GM21786 (cell line): ENCODE measurements around the gene PRODH2.

Experiments
- ATAC-seq: cut with Tn5 transposase; IDR thresholded peaks from one replicate; pipeline ENCODE4 v1.9.1; 2021; ENCODE audit not compliant: unreplicated experiment

Gene PRODH2

GRCh38 chr19:35812220-35813042 lies at the start of gene PRODH2:
PRODH2 (minus strand) TSS chr19:35812845; CDS start chr19:35812805, 40 bp downstream.
- ATAC-seq = no peak

DNA sequence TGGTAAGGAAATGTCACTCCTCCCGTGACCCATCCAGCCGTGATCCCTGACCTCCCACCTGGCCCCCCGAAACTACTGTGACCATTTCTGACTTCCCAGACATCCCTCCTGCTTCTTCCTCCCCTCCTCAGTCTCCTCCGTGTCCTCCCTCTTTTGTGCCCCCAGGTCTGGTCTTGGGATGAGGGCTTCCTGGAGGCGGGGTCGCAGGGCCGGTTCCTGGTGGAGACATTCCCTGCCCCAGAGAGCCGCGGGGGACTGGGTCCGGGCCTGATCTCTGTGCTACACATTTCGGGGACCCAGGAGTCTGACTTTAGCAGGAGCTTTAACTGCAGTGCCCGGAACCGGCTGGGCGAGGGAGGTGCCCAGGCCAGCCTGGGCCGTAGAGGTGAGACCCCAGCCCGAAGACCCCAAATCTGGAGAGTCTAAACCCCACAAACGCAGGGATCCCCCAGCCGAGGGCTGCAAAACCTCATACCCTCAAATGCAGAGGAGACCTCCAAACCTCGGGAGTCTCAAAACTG lies 49.1 kb upstream of the PRODH2 start:
- no peak for ATAC-seq

GRCh38 chr19:35860818-35861639 lies 48.4 kb upstream of the PRODH2 start:
- no peak for ATAC-seq

DNA sequence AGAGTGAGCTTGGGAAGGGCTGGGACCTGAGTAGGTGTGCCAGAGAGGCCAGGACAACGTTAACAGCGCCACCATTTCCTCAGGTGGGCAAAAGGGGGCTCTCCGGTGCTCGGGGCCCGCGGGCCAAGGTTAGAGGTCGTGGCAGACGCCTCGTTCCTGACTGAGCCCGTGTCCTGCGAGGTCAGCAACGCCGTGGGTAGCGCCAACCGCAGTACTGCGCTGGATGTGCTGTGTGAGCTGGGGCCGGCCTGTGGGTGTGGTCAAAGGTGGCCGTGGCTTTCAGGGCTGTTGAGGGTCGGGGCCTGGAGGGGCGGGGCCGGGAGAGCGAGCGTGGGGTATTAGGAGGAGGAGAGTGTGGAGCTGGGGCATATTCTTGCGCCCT lies 47.8 kb upstream of the PRODH2 start:
- ATAC-seq = no peak

GRCh38 chr19:35859414-35859813 lies 46.8 kb upstream of the PRODH2 start:
- ATAC-seq = no peak

DNA sequence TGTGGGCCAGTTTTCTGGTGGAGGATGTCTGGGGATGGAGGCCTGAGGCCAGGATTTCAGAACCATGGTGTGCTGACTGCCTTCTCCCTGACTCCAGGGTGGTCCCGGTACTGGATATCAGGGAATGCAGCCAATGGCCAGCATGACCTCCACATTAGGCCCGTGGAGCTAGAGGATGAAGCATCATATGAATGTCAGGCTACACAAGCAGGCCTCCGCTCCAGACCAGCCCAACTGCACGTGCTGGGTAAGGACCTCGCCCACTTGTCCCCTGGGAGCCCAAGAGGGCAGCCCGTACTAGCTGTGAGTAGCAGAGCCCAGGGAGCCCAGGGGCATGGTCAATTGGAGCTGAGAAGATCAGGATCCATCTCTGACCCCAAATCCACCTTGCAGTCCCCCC lies 45.7 kb upstream of the PRODH2 start:
- ATAC-seq = no peak

DNA sequence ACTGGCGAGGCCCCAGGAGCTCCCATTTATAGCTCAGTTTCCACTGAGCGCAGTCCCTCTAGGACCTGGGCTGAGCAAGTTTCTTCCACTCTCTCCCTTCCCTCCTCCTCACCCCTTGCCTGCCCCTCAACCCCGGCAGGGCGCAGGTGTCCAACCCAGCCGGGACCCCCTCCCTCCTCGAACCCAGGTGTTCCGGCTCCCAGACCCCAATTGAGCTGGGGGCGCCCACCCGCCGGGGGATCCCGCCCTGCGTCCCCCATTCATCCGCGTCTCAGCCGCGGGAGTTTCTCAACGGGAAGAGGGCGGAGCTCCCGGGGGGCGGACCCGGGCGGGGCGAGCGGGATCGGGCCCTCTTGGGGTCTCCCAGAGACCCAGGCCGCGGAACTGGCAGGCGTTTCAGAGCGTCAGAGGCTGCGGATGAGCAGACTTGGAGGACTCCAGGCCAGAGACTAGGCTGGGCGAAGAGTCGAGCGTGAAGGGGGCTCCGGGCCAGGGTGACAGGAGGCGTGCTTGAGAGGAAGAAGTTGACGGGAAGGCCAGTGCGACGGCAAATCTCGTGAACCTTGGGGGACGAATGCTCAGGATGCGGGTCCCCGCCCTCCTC lies 44.0 kb upstream of the PRODH2 start, which contains the start of gene KIRREL2:
TSS of gene KIRREL2 (plus strand) at position 366 of the 604 bp plus-strand sequence. CDS start at position 575, 209 bp downstream.
- ATAC-seq = no peak

GRCh38 chr19:35853038-35853756 lies 40.6 kb upstream of the PRODH2 start:
- no peak for ATAC-seq

GRCh38 chr19:35852029-35852780 lies 39.6 kb upstream of the PRODH2 start, which contains the start of gene NPHS1:
NPHS1 (minus strand) TSS chr19:35852504; CDS start chr19:35851837, 667 bp downstream.
- ATAC-seq = no peak

DNA sequence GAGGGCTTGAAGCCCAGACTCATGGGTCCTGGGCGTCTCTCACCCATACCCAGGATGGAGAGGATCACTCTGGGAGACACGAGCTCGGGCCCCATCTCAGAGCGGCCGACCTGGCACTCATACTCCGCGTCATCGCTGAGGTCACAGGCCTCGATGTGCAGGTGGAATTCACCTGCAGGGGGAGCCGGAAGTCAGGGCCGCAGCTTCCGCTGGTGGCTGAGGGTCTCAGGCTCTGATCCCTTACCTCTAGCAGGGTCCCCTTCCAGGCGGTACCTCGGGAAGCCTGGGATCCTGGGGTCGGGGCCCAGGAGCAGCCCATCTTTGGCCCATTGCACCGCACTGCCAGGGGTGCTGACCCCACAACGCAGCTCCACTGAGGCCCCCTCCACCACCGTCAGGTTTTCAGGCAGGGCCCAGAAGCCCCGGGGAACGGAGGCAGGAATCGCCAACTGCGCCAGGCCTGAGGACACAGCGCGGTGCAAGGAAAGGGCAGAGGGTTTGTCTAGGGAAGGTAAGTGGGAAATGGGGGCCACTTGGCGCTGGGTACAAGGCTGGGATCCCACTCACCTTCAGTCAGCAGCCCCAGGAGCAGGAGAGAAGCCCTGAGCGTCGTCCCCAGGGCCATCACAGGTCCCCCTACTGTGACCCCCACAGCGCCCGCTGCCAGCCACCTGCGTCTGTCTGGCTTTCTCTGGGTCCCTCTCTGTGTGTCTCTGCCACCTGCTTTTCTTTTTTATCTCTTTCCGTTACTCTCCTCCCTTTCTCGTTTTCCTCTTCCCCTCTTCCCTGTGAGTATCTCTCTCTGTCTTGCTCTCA lies 38.8 kb upstream of the PRODH2 start:
- no peak for ATAC-seq

DNA sequence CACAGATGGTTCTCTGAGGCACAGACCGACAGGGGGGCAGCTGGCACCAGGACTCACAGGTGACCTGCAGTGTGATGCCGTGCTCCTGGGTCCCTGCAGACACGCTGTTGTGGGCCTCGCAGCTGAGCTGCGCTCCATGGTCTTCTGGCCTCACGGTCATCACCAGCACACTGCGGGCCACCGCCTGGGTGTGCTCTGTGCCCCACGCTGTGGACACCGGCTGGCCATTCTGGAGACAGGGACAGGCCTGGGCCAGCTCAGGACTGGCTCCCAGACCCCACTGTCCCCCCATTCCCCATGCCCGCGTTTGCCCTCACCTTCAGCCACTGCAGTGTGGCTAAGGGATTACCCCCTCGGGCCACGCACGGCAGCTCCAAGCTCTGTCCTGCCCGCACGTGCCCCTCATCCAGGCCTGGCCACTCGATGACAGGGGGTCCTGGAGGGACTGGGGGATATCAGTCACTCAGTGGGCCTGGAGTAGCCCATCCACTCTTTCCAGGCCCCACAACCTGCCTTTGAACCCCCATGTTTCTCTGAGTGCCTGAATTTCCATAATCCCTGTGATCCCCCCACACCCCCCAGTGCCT lies 36.4 kb upstream of the PRODH2 start:
- no peak for ATAC-seq

- no peak for ATAC-seq
These were observed 35.8 kb upstream of the PRODH2 start for GRCh38 chr19:35848486-35848885.

GRCh38 chr19:35847911-35848310 lies 35.3 kb upstream of the PRODH2 start:
- ATAC-seq = no peak

- no peak for ATAC-seq
These were observed 33.5 kb upstream of the PRODH2 start for GRCh38 chr19:35846038-35846668.

GRCh38 chr19:35845215-35846037 lies 32.8 kb upstream of the PRODH2 start:
- ATAC-seq = no peak

- no peak for ATAC-seq
These were observed 32.0 kb upstream of the PRODH2 start for GRCh38 chr19:35844482-35845214.
